Daoy (cell line): ENCODE results near the gene ZMYND8. TPM values are rescaled to one million over a fixed set of nuclear protein-coding genes. Genes with fewer than 3 reads are reported as not detected.
A peak's percentile ranks its signal among the peaks of the same experiment; 100 is the strongest.
"Not testable (repeated sequence)": the region's sequence is repeated elsewhere in the genome, so short reads cannot be mapped to it uniquely, and the experiment has no call there.

Experiments
- DNase-seq: peaks from one replicate; pipeline ENCODE4 v3.0.0-alpha.2; 2015; ENCODE audit warnings: low read depth
- total RNA-seq: library from RNA; depleted of rRNA; stranded (reverse); fragments of >200 nt; shearing (Covaris generic); gene quantifications from 2 replicates; pipeline ENCODE4 v1.2.3, GENCODE V29; 2014

Gene ZMYND8
- total RNA-seq, 1 experiment from 2014 or later = 15.4 TPM

GRCh38 chr20:47265214-47265613 lies 91.3 kb downstream of the ZMYND8 start:
- no peak for DNase-seq

GRCh38 chr20:47264137-47264769 lies 92.2 kb downstream of the ZMYND8 start:
- not testable (repeated sequence) for DNase-seq

DNA sequence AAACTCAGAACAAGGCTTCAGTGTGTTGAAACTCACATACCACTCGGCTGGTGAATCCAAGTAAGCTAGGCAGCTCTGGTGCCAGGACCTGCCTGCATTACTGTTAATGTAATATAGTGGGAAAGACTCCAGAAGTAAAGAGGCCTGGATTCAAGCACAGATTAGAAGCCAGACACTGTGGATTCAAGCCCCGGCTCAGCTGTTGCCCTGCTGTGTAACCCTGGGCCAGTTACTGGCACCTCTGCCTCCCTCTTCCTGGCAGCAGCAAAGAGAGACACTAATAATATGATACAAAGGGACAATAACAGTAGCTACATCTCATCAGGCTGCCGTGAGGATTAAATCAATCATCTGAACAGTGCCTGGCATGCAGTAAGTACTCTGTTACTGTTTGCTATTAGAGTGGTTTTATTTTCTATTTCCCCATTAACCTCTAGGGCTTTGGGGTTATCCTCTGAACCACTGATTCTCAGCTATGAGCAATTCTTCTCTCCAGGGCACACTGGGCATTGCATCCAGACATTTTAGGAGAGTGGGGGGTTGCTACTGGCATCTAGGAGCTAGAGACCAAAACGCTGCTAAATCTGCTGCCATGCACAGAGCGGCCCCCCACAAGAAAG lies 92.9 kb downstream of the ZMYND8 start:
- no peak for DNase-seq

DNA sequence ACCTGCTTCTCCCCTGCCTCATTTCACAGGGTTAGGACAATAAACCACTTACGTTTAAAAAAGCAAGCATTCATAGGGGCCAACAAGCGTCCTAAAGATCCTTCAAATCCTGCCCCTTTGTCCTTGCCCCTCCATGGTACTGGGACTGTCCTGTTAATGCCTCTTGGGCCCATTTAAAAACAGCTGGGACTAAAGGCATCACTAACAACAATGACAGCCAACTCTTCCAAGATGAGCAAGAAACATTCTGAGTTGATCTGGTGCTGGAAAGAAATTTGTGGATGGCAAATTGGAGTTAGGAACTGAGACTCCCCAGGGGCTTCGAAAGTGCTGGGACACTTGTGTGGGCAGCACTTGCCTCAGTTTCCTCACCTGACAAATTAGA lies 93.4 kb downstream of the ZMYND8 start:
- no peak for DNase-seq

- no peak for DNase-seq
Observed at GRCh38 chr20:47262365-47263013, 94.0 kb downstream of the ZMYND8 start.

DNA sequence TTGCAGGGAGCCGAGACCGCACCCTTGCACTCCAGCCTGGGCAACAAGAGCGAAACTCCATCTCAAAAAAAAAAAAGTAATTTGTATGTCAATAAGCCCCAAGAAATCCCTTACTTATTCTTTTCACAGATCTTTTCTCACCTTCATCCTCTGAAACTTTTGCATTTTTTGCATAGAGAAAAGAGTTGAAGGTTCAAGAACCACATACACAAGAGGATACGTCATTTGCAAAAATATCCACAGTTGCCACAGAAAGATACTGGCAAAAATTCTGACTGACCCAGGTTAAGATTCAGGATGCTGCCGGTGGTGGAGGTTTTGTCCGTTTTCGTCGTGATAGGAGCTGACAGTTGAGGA lies 94.5 kb downstream of the ZMYND8 start:
- DNase-seq = no peak

DNA sequence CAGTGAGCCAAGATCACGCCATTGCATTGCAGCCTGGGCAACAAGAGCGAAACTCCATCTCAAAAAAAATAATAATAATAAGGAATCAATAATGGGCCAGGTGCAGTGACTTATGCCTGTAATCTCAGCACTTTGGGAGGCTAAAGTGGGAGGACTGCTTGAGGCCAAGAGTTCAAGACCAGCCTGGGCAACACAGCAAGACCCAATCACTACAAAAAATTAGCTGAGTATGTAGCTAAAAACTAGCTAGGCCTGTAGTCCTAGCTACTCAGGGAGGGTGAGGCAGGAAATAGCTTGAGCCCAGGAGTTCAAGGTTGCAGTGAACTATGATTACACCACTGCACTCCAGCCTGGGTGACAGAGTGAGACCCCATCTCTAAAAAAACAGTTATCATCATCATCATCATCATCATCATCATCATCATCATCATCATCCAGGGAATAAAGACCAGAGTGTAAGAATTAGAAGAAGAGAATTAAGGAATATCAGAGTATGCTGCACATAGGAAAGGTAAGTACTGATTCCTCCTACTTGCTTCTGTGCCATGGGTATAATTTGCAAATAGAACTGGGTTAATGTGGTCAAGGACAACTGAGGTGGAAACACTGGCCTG lies 95.2 kb downstream of the ZMYND8 start:
- not testable (repeated sequence) for DNase-seq

DNA sequence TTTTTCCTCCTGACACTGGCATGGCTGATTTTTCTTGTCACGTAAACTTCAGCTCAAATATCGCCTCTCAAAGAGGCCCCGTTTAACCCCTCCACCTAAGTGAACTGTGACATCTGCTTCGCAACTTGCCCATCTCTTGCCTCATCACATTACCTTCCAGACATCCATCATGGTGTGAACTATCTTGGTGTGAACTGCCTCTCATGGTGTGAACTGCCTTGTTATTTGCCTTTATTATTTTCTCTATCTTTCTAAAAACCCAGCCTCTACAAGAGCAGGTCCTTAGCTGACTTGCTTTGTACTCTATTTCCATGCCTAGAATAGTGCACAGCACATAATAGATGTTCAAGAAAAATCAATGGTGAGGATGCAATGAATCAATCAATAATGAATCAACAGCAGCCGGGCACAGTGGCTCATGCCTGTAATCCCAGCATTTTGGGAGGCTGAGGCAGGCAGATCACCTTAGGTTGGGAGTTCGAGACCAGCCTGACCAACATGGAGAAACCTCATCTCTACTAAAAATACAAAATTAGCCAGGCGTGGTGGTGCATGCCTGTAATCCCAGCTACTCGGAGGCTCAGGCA lies 95.9 kb downstream of the ZMYND8 start:
- not testable (repeated sequence) for DNase-seq

- peak; percentile 54 for DNase-seq
Observed at GRCh38 chr20:47258745-47259695, 97.5 kb downstream of the ZMYND8 start.

- DNase-seq = no peak
Observed at GRCh38 chr20:47257771-47258170, 98.7 kb downstream of the ZMYND8 start.

- DNase-seq = no peak
Observed at GRCh38 chr20:47257256-47257655, 99.2 kb downstream of the ZMYND8 start.

DNA sequence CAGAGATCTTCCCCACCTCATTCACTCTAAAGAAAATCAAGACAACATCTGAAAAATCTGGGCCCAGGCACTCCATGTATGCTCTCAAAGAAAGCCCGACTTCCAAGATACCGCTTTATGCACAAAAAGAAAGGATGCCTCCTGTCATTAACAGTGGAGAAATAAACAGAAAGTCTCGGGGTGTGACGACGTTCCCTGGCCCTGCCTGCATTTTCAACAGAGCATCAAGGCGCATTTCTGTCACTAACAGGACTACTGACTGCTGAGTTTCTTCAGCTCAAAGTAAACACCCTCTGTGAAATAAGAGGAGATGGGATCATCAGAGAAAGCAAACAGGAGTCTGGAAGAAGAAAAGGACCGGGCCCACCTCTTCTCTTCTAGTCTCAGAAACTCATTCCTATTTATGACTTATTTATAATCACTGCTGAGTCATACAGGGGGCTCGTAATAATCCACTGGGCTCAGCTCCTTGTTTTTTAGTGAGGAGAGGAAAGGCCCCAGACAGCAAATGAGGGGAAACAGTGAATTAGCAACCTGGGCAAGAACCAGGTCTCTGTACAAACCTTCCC lies 99.7 kb downstream of the ZMYND8 start:
- no peak for DNase-seq

GRCh38 chr20:47253872-47254271 lies 102.6 kb downstream of the ZMYND8 start:
- DNase-seq = no peak

DNA sequence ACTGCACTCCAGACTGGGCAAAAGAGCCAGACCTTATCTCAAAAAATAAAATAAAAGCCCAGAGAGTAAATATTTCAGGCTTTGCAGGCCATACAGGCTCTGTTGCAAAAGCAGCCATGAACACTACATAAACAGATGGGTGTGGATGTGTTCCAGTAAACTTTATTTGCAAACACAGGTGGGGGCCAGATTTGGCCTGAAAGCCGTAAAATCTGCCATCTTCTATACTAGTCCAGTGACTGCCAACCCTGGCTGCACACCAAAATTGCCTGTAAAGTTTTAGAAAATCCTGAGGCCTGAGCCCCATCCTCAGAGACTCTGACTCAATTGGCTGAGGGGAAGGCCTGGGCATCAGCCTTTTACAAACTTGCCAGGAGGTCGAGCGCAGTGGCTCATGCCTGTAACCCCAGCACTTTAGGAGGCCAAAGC lies 103.6 kb downstream of the ZMYND8 start:
- DNase-seq = no peak

- no peak for DNase-seq
Observed at GRCh38 chr20:47251154-47252020, 105.1 kb downstream of the ZMYND8 start.

DNA sequence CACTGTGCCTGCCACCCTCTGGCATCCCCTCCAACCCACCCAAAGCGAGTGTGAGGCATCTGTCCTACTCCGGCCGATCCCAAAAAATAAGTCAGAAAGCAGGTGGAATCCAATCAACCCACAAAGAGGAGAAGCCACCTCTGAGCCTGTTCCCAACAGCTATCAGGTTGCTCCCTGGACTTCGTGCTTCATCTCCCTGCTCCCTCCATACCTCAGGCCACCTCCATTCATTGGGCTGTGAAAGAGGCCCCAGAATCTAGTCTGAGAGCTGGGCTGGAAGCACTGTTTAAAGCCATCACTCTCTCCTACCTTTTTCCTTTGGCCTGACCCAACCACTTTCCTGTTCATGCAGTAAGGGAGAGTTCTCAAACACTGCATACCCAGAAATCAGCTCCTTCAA lies 106.1 kb downstream of the ZMYND8 start:
- DNase-seq = no peak

DNA sequence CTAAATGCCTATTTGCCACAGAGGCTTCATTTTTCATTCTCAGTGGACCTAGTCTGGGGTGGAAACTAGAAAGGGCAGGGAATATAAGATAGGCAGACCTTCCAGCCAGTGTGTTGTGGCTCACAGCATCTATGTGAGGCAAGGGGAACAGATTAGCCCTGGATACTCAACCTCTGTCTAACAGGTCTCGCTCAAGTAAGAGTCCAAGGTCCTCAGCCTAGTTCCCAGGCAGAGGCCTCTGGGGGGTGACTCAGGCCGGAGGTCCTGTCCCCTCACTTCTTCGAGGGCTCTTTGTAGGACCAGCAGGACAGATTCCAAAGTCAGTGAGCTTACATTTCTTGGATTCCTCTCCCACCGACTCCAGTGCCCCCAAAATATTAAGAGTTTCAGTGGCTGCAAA lies 106.6 kb downstream of the ZMYND8 start:
- DNase-seq = no peak

DNA sequence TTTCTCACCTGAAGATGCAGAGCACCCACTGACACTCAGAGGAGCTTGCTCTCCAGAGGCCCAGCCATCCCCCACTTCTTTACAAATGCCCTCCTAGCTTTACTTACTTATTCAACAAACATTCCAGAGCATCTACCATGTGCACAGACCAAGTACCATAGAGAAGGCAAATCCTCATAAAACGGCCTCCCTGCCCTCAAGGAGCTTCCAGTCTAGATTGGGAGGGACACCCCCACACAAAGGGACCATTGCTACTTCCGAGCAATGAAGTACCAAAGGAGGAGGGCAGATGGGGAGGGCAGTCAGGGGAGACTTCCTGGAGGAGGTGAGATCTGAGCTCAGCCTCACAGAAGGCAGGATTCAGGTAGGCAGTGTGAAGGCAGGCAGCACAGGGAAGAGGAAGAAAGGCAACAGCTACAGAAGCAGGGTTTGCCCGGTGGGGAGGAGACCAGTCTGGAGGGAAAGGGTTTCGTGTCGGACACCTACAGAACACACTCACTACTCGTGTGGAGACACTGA lies 108.0 kb downstream of the ZMYND8 start:
- DNase-seq = no peak

GRCh38 chr20:47247972-47248371 lies 108.5 kb downstream of the ZMYND8 start:
- no peak for DNase-seq
